Forelimb muscle (tissue), 1 donor: Measurements from ENCODE around the gene ADAT3. TPM values are rescaled to one million over a fixed set of nuclear protein-coding genes. Genes with fewer than 3 reads are reported as not detected.
A peak's percentile ranks its signal among the peaks of the same experiment; 100 is the strongest.

ENCODE experiments used
- DNase-seq: peaks from one replicate; pipeline ENCODE4 v3.0.0-alpha.2; 2013; ENCODE audit warnings: low read depth
- polyA plus RNA-seq: library from polyadenylated mRNA; unstranded; fragments of 120-200 nt; gene quantifications from one replicate; pipeline ENCODE4 v1.2.1, GENCODE V29; 2013; ENCODE audit not compliant: insufficient read length

ADAT3 gene
- polyA plus RNA-seq = 2.4 TPM

GRCh38 chr19:1905110-1905862 lies at the start of gene ADAT3, which contains the start of gene SCAMP4:
ADAT3 (plus strand) TSS chr19:1905399; CDS start chr19:1912048, 6,649 bp downstream.
SCAMP4 (plus strand) TSS chr19:1905399; CDS start chr19:1915020, 9,621 bp downstream.
- DNase-seq = peak; percentile 93

- no peak for DNase-seq
These were observed 49.4 kb upstream of the ADAT3 start for GRCh38 chr19:1855828-1856255.

- no peak for DNase-seq
These were observed 48.9 kb upstream of the ADAT3 start for GRCh38 chr19:1856345-1856697.

GRCh38 chr19:1856698-1857603 lies 48.2 kb upstream of the ADAT3 start:
- DNase-seq = no peak

GRCh38 chr19:1857648-1858326 lies 47.4 kb upstream of the ADAT3 start:
- DNase-seq = no peak

- DNase-seq = no peak
These were observed 46.7 kb upstream of the ADAT3 start for GRCh38 chr19:1858412-1859081.

- no peak for DNase-seq
These were observed 45.8 kb upstream of the ADAT3 start for GRCh38 chr19:1859331-1859781.

GRCh38 chr19:1860042-1860775 lies 45.0 kb upstream of the ADAT3 start:
- DNase-seq = no peak

- no peak for DNase-seq
These were observed 44.2 kb upstream of the ADAT3 start for GRCh38 chr19:1860821-1861598.

GRCh38 chr19:1861599-1862031 lies 43.6 kb upstream of the ADAT3 start:
- DNase-seq = no peak

GRCh38 chr19:1862068-1862423 lies 43.2 kb upstream of the ADAT3 start:
- no peak for DNase-seq

GRCh38 chr19:1862424-1863327 lies 42.5 kb upstream of the ADAT3 start:
- no peak for DNase-seq

GRCh38 chr19:1863328-1863637 lies 41.9 kb upstream of the ADAT3 start, which contains the start of gene KLF16:
KLF16 (minus strand) TSS chr19:1863579; CDS start chr19:1863497, 82 bp downstream.
- DNase-seq = no peak

GRCh38 chr19:1863638-1864479 lies 41.3 kb upstream of the ADAT3 start:
- peak; percentile 69 for DNase-seq

GRCh38 chr19:1864480-1865171 lies 40.6 kb upstream of the ADAT3 start:
- no peak for DNase-seq

- DNase-seq = no peak
These were observed 39.8 kb upstream of the ADAT3 start for GRCh38 chr19:1865172-1866010.
